Natural killer cell (primary cell): ENCODE results near the gene SLC30A2. TPM values are rescaled to one million over a fixed set of nuclear protein-coding genes. Genes with fewer than 3 reads are reported as not detected.

Source experiments
- ATAC-seq, 3 donors: fragments of 150-1000 bp in 2 of 3; fragments of 200-7000 bp in 1 of 3; cut with Tn5 transposase; 1 replicate in 1 of 3; 2 replicates in 2 of 3; pipeline ENCODE4 v1.10.0; 2021; ENCODE audit warnings: mild to moderate bottlenecking in 2 of 3, moderate library complexity in 2 of 3
- DNase-seq, 2 donors: peaks; one replicate each; pipeline versions ENCODE4 v3.0.0 to v3.0.0-alpha.2; 2013 to 2021; ENCODE audit warnings: mixed read lengths in 1 of 2
- H3K27ac ChIP-seq: one replicate; pipeline ENCODE4 v1.5.1; 2013; ENCODE audit warnings: mild to moderate bottlenecking, low read length
- H3K27me3 ChIP-seq: one replicate; pipeline ENCODE4 v1.6.1; 2013; ENCODE audit warnings: low read length; ENCODE audit not compliant: control insufficient read depth, insufficient read depth
- H3K36me3 ChIP-seq: one replicate; pipeline ENCODE4 v1.6.1; 2013; ENCODE audit warnings: low read length; ENCODE audit not compliant: control insufficient read depth, insufficient read depth
- H3K4me1 ChIP-seq: one replicate; pipeline ENCODE4 v1.6.1; 2013; ENCODE audit warnings: low read length; ENCODE audit not compliant: control insufficient read depth, insufficient read depth
- H3K4me3 ChIP-seq: one replicate; pipeline ENCODE4 v1.5.1; 2013; ENCODE audit warnings: low read length
- H3K9me3 ChIP-seq: one replicate; pipeline ENCODE4 v1.6.1; 2013; ENCODE audit warnings: low read length; ENCODE audit not compliant: control insufficient read depth, insufficient read depth
- H3K27ac Mint-ChIP-seq, 2 donors: one replicate each; pipeline ENCODE4 v1.8.0; 2022; ENCODE audit warnings: mild to moderate bottlenecking in 2 of 2, mixed read lengths in 2 of 2, moderate library complexity in 1 of 2
- H3K27me3 Mint-ChIP-seq, 2 donors: one replicate each; pipeline ENCODE4 v1.8.0; 2022; ENCODE audit warnings: low read depth in 2 of 2, mixed read lengths in 2 of 2
- H3K36me3 Mint-ChIP-seq: one replicate; pipeline ENCODE4 v1.8.0; 2022; ENCODE audit warnings: mixed read lengths
- H3K4me1 Mint-ChIP-seq, 2 donors: one replicate each; pipeline ENCODE4 v1.8.0; 2022; ENCODE audit warnings: mixed read lengths in 2 of 2
- H3K4me3 Mint-ChIP-seq: one replicate; pipeline ENCODE4 v1.8.0; 2022; ENCODE audit warnings: mild to moderate bottlenecking, moderate library complexity, mixed read lengths
- H3K9me3 Mint-ChIP-seq, 2 donors: one replicate each; pipeline ENCODE4 v1.8.0; 2022; ENCODE audit warnings: mixed read lengths in 2 of 2
- WGBS: methylation state at CpG from one replicate; pipeline ENCODE4 v1.1.7; 2013; ENCODE audit warnings: missing lambda C conversion rate; ENCODE audit not compliant: insufficient coverage; 5-methylcytosine and 5-hydroxymethylcytosine counted together
- intact Hi-C: fragments of 100-400 bp; cut with micrococcal nuclease; formaldehyde crosslinking; loops from one replicate; pipeline ENCODE4 v1.14.2; 2022
- total RNA-seq, 4 donors: library from RNA; stranded (reverse); fragments of 120-200 nt in 1 of 4; gene quantifications; one replicate each; pipeline versions ENCODE4 v1.2.3 to v1.2.4, GENCODE V29; 2013 to 2022
- TF ChIP-seq, protein P1 (sequence below): fragments of 200-600 bp; IDR thresholded peaks from one replicate; pipeline ENCODE4 v1.8.0; 2022; ENCODE audit warnings: antibody characterized with exemption

SLC30A2 gene
- total RNA-seq, 3 donors from 2014 or later (not counting 1 experiment from before 2014, with no cell fraction given), result not detected

DNA sequence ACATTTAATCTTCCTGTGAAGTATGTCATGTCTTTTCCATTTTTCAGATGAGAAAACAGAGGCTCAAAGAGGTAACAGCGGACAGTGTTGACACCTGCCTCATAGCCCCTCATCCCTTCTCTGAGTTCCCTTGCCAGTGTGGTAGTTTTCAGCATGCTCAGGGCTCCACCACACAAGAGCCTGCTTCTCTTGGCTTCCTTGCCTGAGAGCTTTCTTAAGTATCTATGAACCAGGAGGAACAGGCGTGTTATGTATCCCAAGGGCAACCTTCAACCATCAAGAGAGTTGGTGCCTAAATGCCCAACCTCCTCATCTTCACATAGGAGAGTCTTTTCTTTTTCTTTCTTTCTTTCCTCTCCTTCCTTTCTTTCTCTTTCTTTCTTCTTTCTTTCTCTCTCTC is 42.2 kb downstream of the SLC30A2 start:
- Histone ChIP-seq H3K4me1 (no peaks in the 10 kb centered on the region), H3K27ac (no peak overlapping the region), H3K4me3 (no peak overlapping the region), H3K9me3 (no peaks in the 10 kb centered on the region), H3K36me3 (no peaks in the 10 kb centered on the region), H3K27me3 (no peaks in the 10 kb centered on the region)
- no peaks in the 10 kb centered on the region for H3K9me3 Mint-ChIP-seq
- no peak for ATAC-seq
- peaks cover 0 to 10% of the 10 kb centered on the region in 2 donors for H3K27me3 Mint-ChIP-seq
- peaks cover 0 to under 1% of the 10 kb centered on the region in 2 donors for H3K4me1 Mint-ChIP-seq
- H3K36me3 Mint-ChIP-seq, result no peaks in the 10 kb centered on the region
- H3K4me3 Mint-ChIP-seq, result no peak overlapping the region
- TF ChIP-seq, protein P1, sequence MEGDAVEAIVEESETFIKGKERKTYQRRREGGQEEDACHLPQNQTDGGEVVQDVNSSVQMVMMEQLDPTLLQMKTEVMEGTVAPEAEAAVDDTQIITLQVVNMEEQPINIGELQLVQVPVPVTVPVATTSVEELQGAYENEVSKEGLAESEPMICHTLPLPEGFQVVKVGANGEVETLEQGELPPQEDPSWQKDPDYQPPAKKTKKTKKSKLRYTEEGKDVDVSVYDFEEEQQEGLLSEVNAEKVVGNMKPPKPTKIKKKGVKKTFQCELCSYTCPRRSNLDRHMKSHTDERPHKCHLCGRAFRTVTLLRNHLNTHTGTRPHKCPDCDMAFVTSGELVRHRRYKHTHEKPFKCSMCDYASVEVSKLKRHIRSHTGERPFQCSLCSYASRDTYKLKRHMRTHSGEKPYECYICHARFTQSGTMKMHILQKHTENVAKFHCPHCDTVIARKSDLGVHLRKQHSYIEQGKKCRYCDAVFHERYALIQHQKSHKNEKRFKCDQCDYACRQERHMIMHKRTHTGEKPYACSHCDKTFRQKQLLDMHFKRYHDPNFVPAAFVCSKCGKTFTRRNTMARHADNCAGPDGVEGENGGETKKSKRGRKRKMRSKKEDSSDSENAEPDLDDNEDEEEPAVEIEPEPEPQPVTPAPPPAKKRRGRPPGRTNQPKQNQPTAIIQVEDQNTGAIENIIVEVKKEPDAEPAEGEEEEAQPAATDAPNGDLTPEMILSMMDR, result no peak
- H3K27ac Mint-ChIP-seq, result no peak overlapping the region
- intact Hi-C loops, result no loop called here
- WGBS, result 78% methylated on average over 2 of the region's 2 CpGs
- DNase-seq, result no peak

DNA sequence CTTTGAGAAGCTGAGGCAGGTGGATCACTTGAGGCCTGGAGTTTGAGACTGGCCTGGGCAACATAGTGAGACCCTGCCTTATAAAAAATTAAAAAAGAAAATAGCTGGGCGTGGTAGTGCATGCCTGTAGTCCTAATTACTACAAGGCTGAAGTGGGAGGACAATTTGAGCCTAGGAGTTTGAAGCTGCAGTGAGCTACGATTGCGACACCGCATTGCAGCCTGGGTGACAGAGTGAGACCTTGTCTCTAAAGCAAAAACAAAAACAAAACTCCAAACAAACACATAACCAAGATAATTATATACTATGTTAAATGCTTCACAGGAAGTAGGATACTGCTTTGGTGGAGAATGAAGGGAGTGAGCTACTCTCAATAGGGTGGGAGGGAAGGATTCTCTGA is 42.7 kb downstream of the SLC30A2 start:
- H3K4me1 Mint-ChIP-seq, result peaks cover 4 to 5% of the 10 kb centered on the region in 2 donors
- Histone ChIP-seq H3K27me3 (no peaks in the 10 kb centered on the region), H3K4me1 (peaks cover 5% of the 10 kb centered on the region), H3K27ac (no peak overlapping the region), H3K4me3 (no peak overlapping the region), H3K36me3 (no peaks in the 10 kb centered on the region), H3K9me3 (no peaks in the 10 kb centered on the region)
- ATAC-seq (no peak), DNase-seq (no peak)
- H3K36me3 Mint-ChIP-seq, result no peaks in the 10 kb centered on the region
- no peak overlapping the region for H3K27ac Mint-ChIP-seq
- WGBS, result 93% methylated on average over 4 of the region's 4 CpGs
- H3K9me3 Mint-ChIP-seq, result no peaks in the 10 kb centered on the region
- no peak overlapping the region for H3K4me3 Mint-ChIP-seq
- intact Hi-C loops, result no loop called here
- peaks cover 0 to 10% of the 10 kb centered on the region in 2 donors for H3K27me3 Mint-ChIP-seq
- TF ChIP-seq, protein P1, result no peak

DNA sequence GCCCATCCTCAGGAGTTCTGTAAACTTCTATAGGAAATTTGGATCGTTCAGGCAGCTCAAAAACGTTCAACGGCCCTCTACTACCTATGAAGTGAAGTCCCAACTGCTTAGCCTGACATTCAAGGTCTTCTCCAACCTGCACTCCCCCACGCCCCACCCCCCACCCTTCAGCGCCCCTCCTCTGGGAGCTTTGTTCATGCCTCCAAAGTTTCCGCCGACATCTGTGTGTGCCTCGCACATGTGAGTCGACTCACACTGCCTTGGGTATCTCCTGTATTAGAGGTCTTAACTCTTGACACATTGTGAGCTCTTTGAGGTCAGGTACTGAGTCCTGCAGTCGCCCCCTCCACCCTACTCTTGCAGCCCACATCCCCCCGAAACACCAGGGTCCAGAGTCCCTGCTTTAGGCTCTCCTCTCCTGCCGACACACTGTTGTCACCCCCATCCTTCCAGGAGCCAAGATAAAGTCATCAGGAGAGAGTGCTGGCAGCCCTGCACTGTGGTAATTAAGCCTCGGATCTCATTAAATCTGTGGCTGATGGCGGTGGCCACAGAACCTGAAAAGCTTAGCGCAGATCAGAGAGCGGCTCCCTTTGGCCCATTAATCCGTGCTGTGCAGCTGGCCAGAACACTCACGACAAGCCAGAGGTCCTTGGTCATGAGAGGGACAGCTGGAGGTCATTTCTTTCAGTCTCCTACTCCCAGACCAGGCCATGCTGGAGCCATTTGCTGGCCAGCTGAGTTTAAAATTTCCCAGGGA is 46.7 kb downstream of the SLC30A2 start:
- ATAC-seq, result no peak

More for the DNA sequence above, 46.7 kb downstream of the SLC30A2 start:
- Histone ChIP-seq H3K27me3 (no peaks in the 10 kb centered on the region), H3K27ac (no peak overlapping the region), H3K4me3 (no peak overlapping the region), H3K36me3 (no peaks in the 10 kb centered on the region), H3K9me3 (no peaks in the 10 kb centered on the region), H3K4me1 (peaks cover 22% of the 10 kb centered on the region)
- TF ChIP-seq, protein P1, result no peak
- peaks cover 0 to 3% of the 10 kb centered on the region in 2 donors for H3K27me3 Mint-ChIP-seq
- intact Hi-C loops, result loop anchor here (2.0 to 10.0 kb wide), 2 partner anchors 94 to 754 kb away; partner anchors contain the start of gene RSRP1
- H3K36me3 Mint-ChIP-seq, result no peaks in the 10 kb centered on the region
- H3K9me3 Mint-ChIP-seq, result no peaks in the 10 kb centered on the region
- 93% methylated on average over 18 of the region's 18 CpGs for WGBS
- no peak overlapping the region for H3K4me3 Mint-ChIP-seq
- peak in 1 of 2 donors; percentile 23 for DNase-seq
- no peak overlapping the region for H3K27ac Mint-ChIP-seq
- peaks cover 23 to 27% of the 10 kb centered on the region in 2 donors for H3K4me1 Mint-ChIP-seq
